DND-41 (cell line): ENCODE data around the gene TCF4.

Experiments used
- CTCF ChIP-seq: IDR thresholded peaks from 2 replicates; pipeline ENCODE4 v1.5.1; 2012; ENCODE audit warnings: borderline replicate concordance, low read length, moderate library complexity, mild to moderate bottlenecking; ENCODE audit not compliant: poor library complexity, severe bottlenecking; ENCODE audit errors: extremely low read depth
- EZH2 ChIP-seq: IDR thresholded peaks from 3 replicates; pipeline ENCODE4 v1.6.1; 2012; ENCODE audit warnings: borderline replicate concordance, low read depth, mild to moderate bottlenecking, moderate library complexity, low read length, inconsistent platforms; ENCODE audit not compliant: severe bottlenecking

- no peak for TF ChIP-seq CTCF
- TF ChIP-seq EZH2 = no peak
Measured at GRCh38 chr18:55458456-55459203, 129.4 kb downstream of the TCF4 start.
